ENCODE results near the gene PLAAT5.

Gene PLAAT5

DNA sequence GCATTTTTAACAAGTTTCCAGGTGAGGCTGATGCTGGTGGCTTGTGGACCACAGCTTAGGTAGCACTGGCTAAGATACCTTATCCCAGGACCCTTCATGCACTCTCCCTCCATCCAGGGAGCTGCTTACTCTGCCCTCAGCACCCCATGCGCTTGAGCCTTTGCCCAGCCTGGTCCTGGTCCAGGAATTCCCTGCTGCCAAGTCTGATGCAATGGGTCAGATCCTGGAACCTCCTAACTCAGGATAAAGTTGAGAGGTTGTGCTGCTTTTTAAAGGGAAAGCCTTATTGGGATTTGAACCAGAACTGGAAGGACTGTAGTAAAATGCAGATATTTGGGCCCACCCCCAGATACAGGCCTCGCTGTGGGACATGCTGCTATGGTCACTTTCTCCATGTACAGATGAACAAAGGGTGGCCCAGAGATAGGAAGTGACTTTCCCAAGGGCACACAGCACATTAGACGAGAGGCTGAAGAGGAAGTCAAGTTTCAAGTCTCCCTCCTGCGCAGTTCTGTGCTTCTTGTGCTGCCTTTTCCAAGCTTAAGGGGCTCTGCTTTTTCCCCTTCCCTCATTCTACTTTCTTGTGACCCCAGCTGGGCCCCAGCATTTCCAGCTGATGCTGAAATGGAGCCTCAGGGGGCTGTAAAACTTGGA lies 14.1 kb upstream of the PLAAT5 start:
- no peak for DNase-seq
- Histone ChIP-seq H3K27me3 (ENCODE audit: insufficient read depth, low read depth, severe bottlenecking) (peaks cover 24% of the 10 kb centered on the region), H3K4me3 (ENCODE audit: low read depth, low read length) (no peak overlapping the region), H3K36me3 (no peaks in the 10 kb centered on the region), H3K9me3 (ENCODE audit: severe bottlenecking) (peaks cover 6% of the 10 kb centered on the region), H3K27ac (no peak overlapping the region)
- TF ChIP-seq, protein P1, sequence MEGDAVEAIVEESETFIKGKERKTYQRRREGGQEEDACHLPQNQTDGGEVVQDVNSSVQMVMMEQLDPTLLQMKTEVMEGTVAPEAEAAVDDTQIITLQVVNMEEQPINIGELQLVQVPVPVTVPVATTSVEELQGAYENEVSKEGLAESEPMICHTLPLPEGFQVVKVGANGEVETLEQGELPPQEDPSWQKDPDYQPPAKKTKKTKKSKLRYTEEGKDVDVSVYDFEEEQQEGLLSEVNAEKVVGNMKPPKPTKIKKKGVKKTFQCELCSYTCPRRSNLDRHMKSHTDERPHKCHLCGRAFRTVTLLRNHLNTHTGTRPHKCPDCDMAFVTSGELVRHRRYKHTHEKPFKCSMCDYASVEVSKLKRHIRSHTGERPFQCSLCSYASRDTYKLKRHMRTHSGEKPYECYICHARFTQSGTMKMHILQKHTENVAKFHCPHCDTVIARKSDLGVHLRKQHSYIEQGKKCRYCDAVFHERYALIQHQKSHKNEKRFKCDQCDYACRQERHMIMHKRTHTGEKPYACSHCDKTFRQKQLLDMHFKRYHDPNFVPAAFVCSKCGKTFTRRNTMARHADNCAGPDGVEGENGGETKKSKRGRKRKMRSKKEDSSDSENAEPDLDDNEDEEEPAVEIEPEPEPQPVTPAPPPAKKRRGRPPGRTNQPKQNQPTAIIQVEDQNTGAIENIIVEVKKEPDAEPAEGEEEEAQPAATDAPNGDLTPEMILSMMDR (IDR thresholded peaks at IDR 0.05; ENCODE audit: low read depth, low read length), result no peak

DNA sequence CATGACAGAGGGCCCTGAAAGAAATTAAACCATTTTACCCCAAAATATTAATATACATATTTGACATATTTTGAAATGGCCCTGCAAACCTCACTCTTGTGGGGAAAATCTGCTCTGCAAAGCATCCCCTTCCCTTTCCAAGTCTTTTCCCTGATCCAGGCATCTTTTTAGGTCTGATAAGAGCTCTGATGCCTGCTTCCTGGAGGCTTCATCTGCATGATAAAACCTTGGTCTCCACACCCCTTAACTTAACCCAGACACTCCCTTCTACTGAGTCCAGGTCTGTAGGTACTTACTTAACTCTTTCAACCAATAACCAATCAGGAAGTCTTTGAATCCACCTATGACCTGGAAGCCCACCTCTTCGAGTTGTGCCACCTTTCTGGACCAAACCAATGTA lies 13.1 kb upstream of the PLAAT5 start:
- Histone ChIP-seq H3K27me3 (ENCODE audit: insufficient read depth, low read depth, severe bottlenecking) (peaks cover 24% of the 10 kb centered on the region), H3K4me3 (ENCODE audit: low read depth, low read length) (no peak overlapping the region), H3K9me3 (ENCODE audit: severe bottlenecking) (peaks cover 14% of the 10 kb centered on the region), H3K36me3 (no peaks in the 10 kb centered on the region), H3K27ac (no peak overlapping the region)
- TF ChIP-seq, protein P1 (IDR thresholded peaks at IDR 0.05; ENCODE audit: low read depth, low read length), result no peak
- DNase-seq, result no peak

DNA sequence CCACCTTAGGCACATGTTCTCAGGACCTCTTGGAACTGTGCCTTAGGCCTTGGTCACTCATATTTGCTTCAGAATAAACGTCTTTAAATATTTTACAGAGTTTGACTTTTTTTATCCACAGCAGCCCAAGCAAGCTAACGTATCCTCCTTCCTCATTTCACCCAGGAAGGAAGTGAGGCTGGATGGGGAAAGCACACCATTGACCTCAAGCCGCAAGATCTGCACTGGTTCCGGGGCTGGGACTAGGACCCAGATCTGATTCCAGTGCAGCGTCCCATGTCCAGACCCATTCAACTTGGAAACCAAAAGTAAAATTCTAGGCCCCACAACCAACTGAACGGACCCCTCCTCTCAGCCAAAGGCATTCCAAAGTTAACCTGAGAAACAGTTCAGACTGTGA lies 12.5 kb upstream of the PLAAT5 start:
- Histone ChIP-seq H3K36me3 (no peaks in the 10 kb centered on the region), H3K4me3 (ENCODE audit: low read depth, low read length) (no peak overlapping the region), H3K9me3 (ENCODE audit: severe bottlenecking) (peaks cover 16% of the 10 kb centered on the region), H3K27me3 (ENCODE audit: insufficient read depth, low read depth, severe bottlenecking) (peaks cover 23% of the 10 kb centered on the region), H3K27ac (no peak overlapping the region)
- TF ChIP-seq, protein P1 (IDR thresholded peaks at IDR 0.05; ENCODE audit: low read depth, low read length), result no peak
- DNase-seq, result no peak

DNA sequence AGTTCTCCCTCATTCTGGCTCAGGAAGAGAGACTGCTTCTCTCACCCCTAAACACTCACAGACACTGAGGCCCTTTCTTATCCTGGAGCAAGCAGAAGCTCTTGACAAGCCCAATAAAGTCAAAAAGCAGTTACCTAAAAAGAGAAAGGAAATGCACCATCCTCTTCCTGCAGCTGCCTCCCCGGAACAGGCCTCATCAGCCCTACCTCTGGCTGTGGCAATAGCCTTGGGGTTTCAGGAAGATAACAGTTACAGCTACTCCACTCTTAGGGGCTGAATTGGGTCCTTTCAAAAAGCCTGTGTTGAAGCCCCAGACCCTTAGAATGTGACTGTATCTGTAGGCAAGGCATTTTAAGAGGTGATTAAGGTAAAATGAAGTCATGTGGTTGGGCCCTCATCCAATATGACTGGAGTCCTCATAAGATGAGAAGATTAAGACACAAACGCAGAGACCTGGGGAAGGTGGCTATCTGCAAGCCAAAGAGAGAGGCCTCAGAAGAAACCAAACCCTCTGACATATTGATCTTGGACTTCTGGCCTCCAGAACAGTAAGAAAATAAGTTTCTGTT lies 11.4 kb upstream of the PLAAT5 start:
- H3K36me3 ChIP-seq, result no peaks in the 10 kb centered on the region
- TF ChIP-seq, protein P1 (IDR thresholded peaks at IDR 0.05; ENCODE audit: low read depth, low read length), result no peak
- peaks cover 16% of the 10 kb centered on the region for H3K9me3 ChIP-seq (ENCODE audit: severe bottlenecking)
- peaks cover 19% of the 10 kb centered on the region for H3K27me3 ChIP-seq (ENCODE audit: insufficient read depth, low read depth, severe bottlenecking)
- no peak overlapping the region for H3K27ac ChIP-seq
- no peak overlapping the region for H3K4me3 ChIP-seq (ENCODE audit: low read depth, low read length)
- no peak for DNase-seq

DNA sequence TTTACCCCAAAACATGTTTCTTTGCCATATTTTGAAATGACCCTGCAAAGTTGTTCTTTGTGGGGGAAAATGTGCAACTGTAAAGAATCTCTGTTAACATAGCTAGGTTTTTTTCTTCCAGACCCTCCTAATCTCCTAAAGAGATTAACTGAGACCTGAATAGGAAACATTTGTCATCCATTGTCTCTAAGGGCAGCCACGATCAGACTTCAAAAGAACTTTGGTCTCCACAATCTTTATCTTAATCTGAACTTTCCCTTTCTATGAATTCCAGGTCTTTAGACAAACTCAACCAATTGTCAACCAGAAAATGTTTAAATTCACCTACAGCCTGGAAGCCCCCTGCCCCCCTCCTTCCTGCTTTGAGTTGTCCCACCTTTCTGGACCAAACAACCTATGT lies 10.3 kb upstream of the PLAAT5 start:
- no peak overlapping the region for H3K4me3 ChIP-seq (ENCODE audit: low read depth, low read length)
- no peak overlapping the region for H3K27ac ChIP-seq
- TF ChIP-seq, protein P1 (IDR thresholded peaks at IDR 0.05; ENCODE audit: low read depth, low read length), result no peak
- no peak for DNase-seq
- H3K27me3 ChIP-seq (ENCODE audit: insufficient read depth, low read depth, severe bottlenecking), result peaks cover 20% of the 10 kb centered on the region
- no peaks in the 10 kb centered on the region for H3K36me3 ChIP-seq
- peaks cover 16% of the 10 kb centered on the region for H3K9me3 ChIP-seq (ENCODE audit: severe bottlenecking)

DNA sequence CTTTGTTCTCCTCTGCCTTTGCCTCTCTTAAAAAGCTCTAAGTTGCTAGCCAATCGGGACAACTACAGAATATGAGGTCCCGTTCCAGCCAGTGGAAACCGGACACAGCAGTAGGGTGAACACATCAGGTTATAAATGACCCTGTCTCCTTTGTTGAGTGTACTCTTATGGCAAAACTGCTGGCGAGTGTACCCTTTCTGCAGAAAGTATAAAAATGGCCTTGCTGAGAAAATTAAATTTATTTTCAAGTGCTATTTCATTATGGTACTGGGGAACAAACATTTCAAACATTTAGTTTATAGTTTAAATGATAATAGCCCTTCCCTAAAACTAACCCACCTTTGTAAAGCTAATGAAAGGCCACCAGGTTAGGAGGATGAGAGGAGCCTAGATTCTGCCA lies 8.9 kb upstream of the PLAAT5 start:
- H3K4me3 ChIP-seq (ENCODE audit: low read depth, low read length), result no peak overlapping the region
- no peaks in the 10 kb centered on the region for H3K36me3 ChIP-seq
- peaks cover 25% of the 10 kb centered on the region for H3K27me3 ChIP-seq (ENCODE audit: insufficient read depth, low read depth, severe bottlenecking)
- H3K27ac ChIP-seq, result no peak overlapping the region
- peaks cover 16% of the 10 kb centered on the region for H3K9me3 ChIP-seq (ENCODE audit: severe bottlenecking)
- DNase-seq, result no peak
- TF ChIP-seq, protein P1 (IDR thresholded peaks at IDR 0.05; ENCODE audit: low read depth, low read length), result no peak

Measured in WERI-Rb-1 (cell line).